ENCODE results near the gene KMO.

The KMO gene

GRCh38 chr1:241532162-241532531 lies at the start of gene KMO:
Gene KMO, plus strand, starts transcription at chr1:241532378. Its CDS starts 67 bp downstream, at chr1:241532445.
- DNase-seq: peak; percentile 66

GRCh38 chr1:241482761-241483250 lies 49.4 kb upstream of the KMO start:
- no peak for DNase-seq

GRCh38 chr1:241485145-241485544 lies 47.0 kb upstream of the KMO start:
- DNase-seq: no peak

GRCh38 chr1:241485554-241485992 lies 46.6 kb upstream of the KMO start:
- no peak for DNase-seq

- DNase-seq: no peak
These were observed 43.4 kb upstream of the KMO start for GRCh38 chr1:241488739-241489138.

- DNase-seq: no peak
These were observed 36.4 kb upstream of the KMO start for GRCh38 chr1:241495741-241496140.

GRCh38 chr1:241499910-241500309 lies 32.3 kb upstream of the KMO start:
- peak; percentile 71 for DNase-seq

GRCh38 chr1:241503444-241503843 lies 28.7 kb upstream of the KMO start:
- DNase-seq: no peak

- no peak for DNase-seq
These were observed 24.9 kb upstream of the KMO start for GRCh38 chr1:241507189-241507863.

GRCh38 chr1:241513378-241513777 lies 18.8 kb upstream of the KMO start:
- DNase-seq: no peak

- peak; percentile 56 for DNase-seq
These were observed 13.5 kb upstream of the KMO start for GRCh38 chr1:241518476-241519307.

GRCh38 chr1:241519308-241520079 lies 12.7 kb upstream of the KMO start, which contains the start of gene FH:
Gene FH, minus strand, starts transcription at chr1:241519755. Its CDS starts 33 bp downstream, at chr1:241519722.
- DNase-seq: peak; percentile 98

GRCh38 chr1:241520080-241520465 lies 12.1 kb upstream of the KMO start:
- no peak for DNase-seq

- no peak for DNase-seq
These were observed 10.5 kb upstream of the KMO start for GRCh38 chr1:241521718-241522117.

GRCh38 chr1:241525026-241525425 lies 7.2 kb upstream of the KMO start:
- no peak for DNase-seq

GRCh38 chr1:241527146-241527545 lies 5.0 kb upstream of the KMO start:
- no peak for DNase-seq

GRCh38 chr1:241531195-241532161 lies 700 bp upstream of the KMO start:
- DNase-seq: peak; percentile 82

- DNase-seq: no peak
These were observed 686 bp downstream of the KMO start for GRCh38 chr1:241532864-241533263.

- DNase-seq: no peak
These were observed 1.3 kb downstream of the KMO start for GRCh38 chr1:241533326-241534115.

GRCh38 chr1:241536304-241536703 lies 4.1 kb downstream of the KMO start:
- DNase-seq: no peak

GRCh38 chr1:241536969-241537368 lies 4.8 kb downstream of the KMO start:
- DNase-seq: no peak

All from eye (tissue), 1 donor.